ENCODE data around the gene CACYBP.

The CACYBP gene

GRCh38 chr1:174975764-174976163 is 24.0 kb upstream of the CACYBP start:
- no peak for DNase-seq

- peak; percentile 34 for DNase-seq
Observed at GRCh38 chr1:174976436-174977108, 23.2 kb upstream of the CACYBP start.

- peak; percentile 71 for DNase-seq
Observed at GRCh38 chr1:174982971-174983689, 16.6 kb upstream of the CACYBP start.

GRCh38 chr1:174984952-174985351 is 14.8 kb upstream of the CACYBP start:
- no peak for DNase-seq

- DNase-seq: no peak
Observed at GRCh38 chr1:174988539-174988938, 11.2 kb upstream of the CACYBP start.

- DNase-seq: no peak
Observed at GRCh38 chr1:174988986-174989385, 10.8 kb upstream of the CACYBP start.

GRCh38 chr1:174989536-174990220 is 10.1 kb upstream of the CACYBP start:
- DNase-seq: no peak

- no peak for DNase-seq
Observed at GRCh38 chr1:174990382-174990999, 9.3 kb upstream of the CACYBP start.

GRCh38 chr1:174991473-174991872 is 8.3 kb upstream of the CACYBP start:
- no peak for DNase-seq

GRCh38 chr1:174995121-174995520 is 4.6 kb upstream of the CACYBP start:
- no peak for DNase-seq

GRCh38 chr1:174995916-174996315 is 3.8 kb upstream of the CACYBP start:
- DNase-seq: no peak

- no peak for DNase-seq
Observed at GRCh38 chr1:174996476-174996875, 3.3 kb upstream of the CACYBP start.

GRCh38 chr1:174997041-174997440 is 2.7 kb upstream of the CACYBP start:
- no peak for DNase-seq

- peak; percentile 65 for DNase-seq
Observed at GRCh38 chr1:174998569-174999215, 1.1 kb upstream of the CACYBP start.

- DNase-seq: peak; percentile 98
Observed at GRCh38 chr1:174999216-174999935, 371 bp upstream of the CACYBP start.

- DNase-seq: peak; percentile 10
Observed at GRCh38 chr1:175000697-175001187, 995 bp downstream of the CACYBP start.

GRCh38 chr1:175002910-175003517 is 3.3 kb downstream of the CACYBP start:
- no peak for DNase-seq

GRCh38 chr1:175003521-175003920 is 3.8 kb downstream of the CACYBP start:
- no peak for DNase-seq

- no peak for DNase-seq
Observed at GRCh38 chr1:175005085-175005783, 5.5 kb downstream of the CACYBP start.

- DNase-seq: no peak
Observed at GRCh38 chr1:175009532-175009931, 9.8 kb downstream of the CACYBP start.

- DNase-seq: no peak
Observed at GRCh38 chr1:175013445-175013844, 13.7 kb downstream of the CACYBP start.
